ENCODE data around the gene HECTD4. TPM values are rescaled to one million over a fixed set of nuclear protein-coding genes. Genes with fewer than 3 reads are reported as not detected.
"Not testable (repeated sequence)": the region's sequence is repeated elsewhere in the genome, so short reads cannot be mapped to it uniquely, and the experiment has no call there.

HECTD4 gene
- polyA plus RNA-seq, 5 donors = 52.1 to 67.3 (median 65.4) TPM

DNA sequence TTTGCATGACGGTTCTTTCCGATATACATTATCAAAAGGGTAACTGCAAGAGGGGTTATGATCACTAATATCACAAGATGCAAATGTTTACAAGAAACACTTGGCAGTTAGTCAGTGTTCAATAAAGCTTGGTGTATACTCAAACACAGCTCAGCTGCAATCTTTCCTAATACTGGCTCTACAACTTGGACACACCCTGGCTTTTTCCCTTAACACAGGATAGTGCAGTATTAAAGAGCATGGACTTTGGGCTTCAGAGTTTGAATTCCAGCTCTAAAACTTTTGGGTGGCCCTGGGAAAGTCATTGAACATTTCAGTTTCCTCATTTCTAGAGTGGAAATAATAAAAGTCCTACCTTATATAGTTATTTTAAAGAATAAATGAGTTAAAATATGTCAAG lies 107.0 kb downstream of the HECTD4 start:
- DNase-seq = no peak

DNA sequence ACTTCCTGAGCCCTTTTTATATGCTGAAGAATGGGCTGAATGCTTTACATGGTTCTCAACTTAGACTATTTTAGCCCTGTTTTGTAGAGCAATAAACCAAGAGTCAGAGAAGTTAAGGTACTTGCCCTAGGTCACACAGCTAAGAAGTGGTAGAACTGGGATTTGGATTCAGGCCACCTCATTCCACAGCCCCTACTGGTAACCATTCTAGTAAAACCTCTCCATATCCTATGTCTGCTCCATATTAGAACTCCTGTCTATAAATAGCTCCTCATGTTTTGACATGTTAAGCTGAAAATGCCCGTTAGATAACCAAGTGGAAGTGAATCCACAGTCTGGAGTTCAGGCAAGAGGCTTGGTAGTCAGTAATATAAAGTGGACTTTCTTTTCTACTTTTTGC lies 111.6 kb downstream of the HECTD4 start:
- no peak for DNase-seq

DNA sequence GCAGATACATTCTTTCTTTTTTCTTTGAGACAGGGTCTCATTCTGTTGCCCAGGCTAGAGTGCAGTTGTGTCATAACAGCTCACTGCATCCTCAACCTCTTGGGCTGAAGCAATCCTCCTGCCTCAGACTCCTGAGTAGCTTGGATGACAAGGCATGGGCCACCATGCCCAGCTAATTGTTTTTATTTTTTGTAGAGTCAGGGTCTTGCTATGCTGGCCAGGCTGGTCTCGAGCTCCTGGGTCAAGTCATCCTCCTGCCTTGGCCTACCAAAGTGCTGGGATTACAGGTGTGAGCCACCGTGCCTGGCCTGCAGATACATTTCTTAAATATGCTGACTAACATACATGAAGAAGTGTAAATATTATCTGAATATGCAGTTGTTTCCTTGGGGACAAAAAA lies 115.8 kb downstream of the HECTD4 start:
- no peak for DNase-seq

DNA sequence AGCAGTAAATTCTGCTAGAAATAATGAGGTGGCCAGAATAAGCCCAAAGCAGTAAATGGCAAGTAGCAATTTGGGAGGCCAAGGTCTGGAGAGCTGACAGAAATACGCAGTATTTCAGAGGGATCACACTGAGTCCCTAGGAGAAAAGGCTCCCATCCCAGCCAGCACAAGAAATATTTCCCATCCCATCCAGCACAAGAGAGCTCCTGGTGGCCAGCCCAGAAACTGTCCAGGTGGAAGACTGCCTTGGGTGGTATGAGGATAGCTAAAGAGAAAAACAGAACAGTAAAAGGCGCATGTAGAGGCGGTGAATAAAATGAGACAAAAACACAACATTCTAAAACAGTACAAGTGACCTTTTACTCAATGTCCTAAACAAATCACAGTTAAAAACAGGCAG lies 120.7 kb downstream of the HECTD4 start:
- no peak for DNase-seq

DNA sequence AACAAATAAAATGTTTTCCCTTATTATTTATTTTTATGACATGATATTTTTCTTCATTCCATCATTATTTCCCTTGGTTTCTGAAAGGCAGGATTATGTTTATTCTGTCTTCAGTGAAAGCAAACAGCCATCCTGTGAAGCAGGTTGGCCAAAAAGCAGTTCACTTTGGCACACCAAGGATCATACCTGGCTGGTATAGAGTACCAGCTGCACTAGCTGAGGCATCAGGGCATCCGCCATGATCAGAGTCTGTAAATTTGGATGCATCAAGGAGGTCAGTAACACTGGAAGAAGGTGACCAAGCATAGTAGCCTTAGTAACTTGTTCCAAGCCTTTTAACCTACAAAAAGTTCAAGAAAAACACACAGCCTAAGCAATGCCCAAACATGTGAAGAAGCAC lies 123.3 kb downstream of the HECTD4 start:
- no peak for DNase-seq

DNA sequence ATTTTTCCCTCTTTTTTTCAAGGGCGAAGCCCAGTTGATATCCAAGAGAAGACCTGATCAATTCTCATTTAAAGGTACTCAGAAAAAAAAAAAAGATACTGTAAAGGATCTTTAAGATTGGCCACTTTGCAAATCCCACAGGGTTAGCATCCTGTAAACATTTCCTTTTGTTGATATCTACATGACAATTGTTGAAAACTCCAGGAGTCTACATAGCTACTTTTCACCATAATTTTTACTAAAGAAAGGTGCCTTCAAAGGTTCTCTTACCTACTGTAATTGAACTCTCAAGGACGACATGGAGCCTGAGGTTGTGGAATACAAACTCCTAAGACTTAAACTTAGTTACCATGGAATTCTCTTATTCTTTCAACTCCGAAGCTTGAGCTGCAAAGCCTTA lies 125.5 kb downstream of the HECTD4 start:
- no peak for DNase-seq

DNA sequence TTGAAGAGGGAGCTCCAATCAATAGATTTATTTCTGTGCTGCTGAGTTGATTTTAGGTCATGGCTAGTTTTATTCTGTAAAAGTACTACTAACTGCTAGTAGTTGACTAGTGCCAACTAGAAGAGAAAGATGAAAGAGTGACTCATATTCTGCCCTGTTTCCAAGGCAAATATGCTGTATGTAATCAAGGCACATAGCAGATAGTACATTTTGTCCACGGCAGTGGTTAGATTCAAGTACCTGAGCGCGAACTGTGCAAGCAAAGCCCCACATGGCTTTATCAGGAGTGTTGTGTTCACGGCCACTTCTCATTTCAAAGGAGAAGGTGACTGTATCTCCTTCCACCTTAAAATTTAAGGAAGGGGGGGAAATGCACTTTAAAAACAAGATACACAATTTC lies 130.0 kb downstream of the HECTD4 start:
- no peak for DNase-seq

DNA sequence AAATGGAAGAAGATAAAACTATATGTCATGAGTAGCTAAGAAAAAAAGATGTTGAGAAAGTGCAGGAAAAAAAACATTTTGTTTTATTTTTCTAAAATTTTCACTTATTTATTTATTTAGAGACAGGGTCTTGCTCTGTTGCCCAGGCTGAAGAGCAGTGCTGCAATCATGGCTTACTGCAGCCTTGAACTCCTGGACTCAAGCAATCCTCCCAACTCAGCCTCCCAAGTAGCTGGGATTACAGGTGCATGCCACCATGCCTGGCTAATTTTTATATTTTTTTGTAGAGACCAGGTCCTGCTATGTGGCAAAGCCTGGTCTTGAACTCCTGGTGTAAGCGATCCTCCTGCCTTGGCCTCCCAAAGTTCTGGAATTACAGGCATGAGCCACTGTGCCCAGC lies 137.3 kb downstream of the HECTD4 start:
- DNase-seq = not testable (repeated sequence)

DNA sequence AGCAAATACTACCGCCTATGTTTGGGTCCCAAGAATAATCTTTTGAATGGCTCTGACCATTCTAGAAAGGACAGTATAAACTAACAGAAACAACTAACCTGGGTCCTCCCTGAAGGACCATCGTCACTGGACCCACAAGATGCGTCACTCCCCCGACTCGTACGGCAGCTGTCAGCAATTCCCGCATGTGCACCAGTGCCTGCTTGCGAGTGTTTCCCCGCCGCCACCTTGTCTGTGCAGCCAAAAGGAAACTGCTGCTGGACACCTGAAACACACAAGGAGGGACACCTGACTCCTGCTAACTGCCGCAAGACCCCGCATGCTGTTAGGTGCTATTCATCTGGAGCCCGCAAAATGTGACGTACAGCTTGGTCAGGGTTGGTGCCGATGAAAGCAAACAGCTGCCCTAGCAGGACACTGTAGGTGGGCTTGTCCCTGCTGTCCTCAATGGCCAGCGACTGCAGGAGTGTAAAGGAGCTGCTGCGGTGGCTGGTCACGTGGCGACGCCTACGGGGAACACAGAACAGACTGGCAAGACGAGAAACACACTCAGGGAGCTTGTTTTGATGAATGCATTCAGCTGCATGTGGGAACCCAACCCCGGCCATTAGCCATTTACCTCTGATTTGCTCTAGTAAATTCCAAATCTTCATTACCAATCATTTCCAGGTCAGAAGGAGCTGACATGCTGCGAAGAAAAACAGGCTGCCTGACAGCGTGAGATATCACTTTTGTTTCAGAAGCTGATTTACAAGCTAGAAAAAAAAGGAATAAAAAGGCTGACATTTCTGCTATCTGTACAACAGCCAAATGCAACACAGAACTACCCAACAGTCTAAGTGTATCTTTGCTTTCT lies 138.7 kb downstream of the HECTD4 start:
- no peak for DNase-seq

DNA sequence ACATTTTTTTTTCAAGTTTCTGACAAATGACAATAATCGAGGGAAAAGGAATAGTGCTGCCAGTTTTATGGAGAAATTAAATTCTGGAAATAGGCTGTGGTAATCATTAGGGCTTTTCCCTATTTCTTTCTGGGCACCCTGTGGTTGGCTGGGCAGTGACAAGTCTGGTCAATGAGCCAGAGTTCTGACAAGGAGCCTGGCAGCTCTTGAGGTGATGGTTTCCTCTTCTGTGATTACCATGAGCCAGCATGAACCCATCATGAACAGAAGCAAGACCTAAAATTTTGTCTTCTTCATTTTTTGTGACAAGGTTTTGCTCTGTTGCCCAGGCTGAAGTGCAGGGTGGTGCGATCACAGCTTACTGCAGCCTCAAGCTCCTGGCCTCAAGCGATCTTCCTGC lies 141.1 kb downstream of the HECTD4 start:
- no peak for DNase-seq

DNA sequence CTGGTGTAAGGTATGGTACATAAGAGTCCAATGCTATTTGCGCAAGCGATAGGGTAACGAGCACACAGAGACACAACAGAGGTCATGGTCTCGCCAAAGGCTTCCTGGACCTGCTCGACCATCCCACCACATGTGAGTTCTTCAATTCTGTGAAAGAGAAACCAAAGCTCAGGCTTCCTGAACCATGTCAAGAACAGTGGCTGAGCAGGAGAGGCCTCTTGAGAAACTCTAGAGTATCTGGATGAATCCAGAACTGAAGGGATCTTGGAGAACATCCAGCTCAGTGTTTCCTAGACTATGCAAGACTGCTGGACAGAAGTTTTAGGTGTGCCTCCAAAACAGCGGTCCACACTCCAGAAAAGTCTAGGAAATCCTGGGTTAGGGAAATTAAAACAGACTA lies 142.3 kb downstream of the HECTD4 start:
- no peak for DNase-seq

DNA sequence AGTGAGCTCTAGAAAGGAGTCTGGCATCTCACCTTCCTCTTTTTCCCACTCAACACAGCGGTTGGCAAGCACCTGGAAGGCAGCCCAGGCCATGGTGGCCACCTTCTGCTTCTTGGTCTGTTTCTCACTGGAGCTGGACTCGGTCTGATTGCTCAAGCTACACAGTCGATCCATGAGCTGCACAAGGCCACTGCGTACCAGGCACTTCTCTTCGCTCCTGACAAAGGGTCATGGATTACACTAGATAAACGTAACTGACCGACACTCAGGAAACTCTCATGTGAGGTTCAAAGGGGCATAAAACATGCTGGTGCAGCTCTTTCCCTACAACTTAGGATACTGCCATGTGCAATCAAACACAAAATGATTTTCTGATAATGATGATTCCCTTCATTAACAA lies 143.2 kb downstream of the HECTD4 start:
- no peak for DNase-seq

DNA sequence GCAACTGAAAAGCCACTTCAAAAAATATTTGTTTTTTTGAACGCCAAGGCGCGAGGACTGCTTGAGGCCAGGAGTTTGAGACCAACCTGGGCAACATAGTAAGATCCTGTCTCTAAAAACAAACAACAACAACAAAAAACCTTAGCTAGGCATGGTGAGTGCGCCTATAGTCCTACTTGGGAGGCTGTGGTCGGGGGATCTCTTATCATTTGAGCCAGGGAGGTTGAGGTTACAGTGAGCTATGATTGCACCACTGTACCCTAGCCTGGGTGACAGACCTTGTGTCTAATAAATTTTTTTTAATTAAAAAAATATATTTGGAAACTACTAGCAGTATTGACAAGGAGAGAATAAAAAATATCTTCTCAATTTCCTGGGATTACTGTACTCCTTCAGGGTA lies 143.8 kb downstream of the HECTD4 start:
- no peak for DNase-seq

DNA sequence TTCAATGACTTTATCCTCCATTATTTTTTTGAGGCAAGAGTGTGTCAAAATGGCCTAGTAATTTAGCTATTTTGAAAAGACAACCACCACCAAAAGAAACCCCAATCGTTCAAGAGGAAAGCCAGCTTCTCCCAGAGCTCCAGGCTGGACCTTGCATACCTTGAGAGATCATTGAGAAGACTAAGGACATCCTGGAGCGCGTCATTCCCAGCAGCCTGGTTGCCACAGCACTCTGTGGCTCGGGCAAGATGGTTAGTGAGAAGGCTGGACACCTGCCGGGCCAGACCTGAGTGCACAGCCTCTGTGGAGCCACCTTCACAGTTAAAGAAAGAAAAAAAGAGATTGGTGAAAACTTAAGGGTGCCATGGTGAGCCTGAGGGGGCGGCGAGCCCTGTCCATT lies 145.4 kb downstream of the HECTD4 start:
- no peak for DNase-seq

DNA sequence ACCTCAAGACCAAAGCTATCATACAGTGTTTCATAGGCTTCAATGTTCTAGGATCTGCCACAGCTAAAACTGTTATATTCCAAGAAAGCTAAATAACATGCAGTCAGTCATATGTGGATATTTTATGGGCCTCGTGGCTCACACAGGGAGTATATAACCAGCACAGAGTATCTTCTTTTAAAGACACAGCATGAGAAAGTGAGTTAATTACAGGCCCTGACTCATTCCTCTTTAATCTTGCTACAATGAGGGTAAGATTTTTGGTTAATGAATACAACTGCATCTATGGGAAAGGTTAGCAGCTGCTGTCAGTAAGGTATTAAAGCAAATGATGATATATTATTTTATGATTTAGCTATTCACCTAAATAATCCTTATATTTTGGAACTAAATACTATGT lies 145.8 kb downstream of the HECTD4 start:
- no peak for DNase-seq

DNA sequence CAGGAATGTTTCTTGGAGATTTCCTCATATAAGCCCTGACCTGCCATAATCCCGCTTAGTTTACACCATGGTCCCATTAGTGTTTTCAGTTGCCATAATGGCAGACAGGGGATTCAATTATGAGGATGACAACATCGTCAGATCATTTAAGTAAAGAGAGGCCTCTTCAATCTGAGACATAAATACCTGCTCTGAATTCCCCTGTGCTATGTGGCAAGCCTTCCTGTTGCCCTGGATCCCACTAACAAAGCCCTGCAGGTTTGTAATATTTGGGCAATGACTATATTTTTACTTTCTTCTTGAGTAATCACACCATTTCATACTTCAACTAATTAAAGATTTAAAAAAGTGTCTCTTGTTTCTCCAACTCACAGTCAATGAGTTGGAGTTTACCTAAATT lies 147.9 kb downstream of the HECTD4 start:
- no peak for DNase-seq

DNA sequence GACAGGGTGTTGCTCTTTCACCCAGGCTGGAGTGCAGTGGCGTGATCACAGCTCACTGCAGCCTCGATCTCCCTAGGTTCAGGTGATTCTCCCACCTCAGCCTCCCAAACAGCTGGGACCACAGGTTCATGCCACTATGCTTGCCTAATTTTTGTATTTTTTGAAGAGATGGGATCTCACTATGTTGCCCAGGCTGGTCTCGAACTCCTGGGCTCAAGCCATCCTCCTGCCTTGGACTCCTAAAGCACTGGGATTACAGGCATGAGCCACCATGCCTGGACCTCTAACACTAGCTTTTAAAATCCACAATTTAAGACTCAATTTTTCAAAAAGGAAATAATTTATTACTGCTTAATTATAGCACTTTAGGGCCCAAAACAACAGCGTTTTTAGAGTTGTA lies 149.0 kb downstream of the HECTD4 start:
- no peak for DNase-seq

DNA sequence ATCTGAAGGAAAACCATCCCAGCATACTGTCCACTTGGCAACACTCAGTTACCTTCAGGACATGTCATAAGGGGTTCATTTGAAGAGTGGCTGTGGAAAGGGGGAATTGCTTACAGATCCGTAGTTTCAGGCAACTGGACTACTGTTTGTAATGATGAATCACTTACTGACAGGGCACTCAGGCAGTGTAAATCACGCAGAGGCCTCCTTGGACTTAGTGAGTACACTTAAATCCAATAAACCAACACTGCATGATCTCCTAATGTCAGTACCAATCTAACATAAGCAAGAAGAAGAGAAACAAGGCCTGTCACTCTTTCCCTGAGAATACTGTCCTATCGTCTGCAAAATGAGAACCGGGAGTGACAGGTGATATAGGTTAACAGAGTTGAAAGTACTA lies 152.1 kb downstream of the HECTD4 start:
- DNase-seq = no peak

DNA sequence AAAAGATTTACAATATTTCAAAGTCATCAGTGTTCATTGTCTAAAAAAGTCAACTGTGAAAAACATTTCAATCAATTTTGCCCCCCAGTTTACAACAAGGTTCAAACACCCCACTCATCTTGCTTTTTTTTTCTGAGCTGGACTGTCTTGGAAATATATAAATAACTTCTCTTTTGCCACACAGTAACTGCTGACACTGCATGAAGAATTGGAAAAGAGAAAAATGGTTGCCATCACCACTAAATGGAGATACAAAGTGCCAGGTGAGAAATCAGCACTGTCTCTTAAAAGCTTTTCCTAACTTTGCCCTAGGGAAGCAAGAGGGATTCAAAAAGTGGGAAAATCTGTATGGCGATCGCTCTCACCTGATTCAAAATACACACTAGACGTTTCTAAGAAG lies 155.5 kb downstream of the HECTD4 start:
- no peak for DNase-seq

DNA sequence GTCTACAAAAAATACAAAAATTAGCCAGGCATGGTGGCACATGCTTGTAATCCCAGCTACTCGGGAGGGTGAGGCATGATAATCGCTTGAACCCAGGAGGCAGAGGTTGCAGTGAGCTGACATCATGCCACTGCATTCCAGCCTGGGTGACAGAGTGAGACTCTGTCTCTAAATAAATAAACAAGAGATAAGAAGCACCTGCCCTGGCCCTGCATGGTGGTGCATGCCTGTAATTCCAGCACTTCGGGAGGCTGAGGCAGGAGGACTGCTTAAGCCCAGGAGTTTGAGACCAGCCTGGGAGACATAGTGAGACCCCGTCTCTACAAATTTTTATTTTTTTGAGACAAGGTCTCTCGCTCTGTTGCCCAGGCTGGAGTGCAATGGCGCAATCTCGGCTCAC lies 161.6 kb downstream of the HECTD4 start:
- DNase-seq = not testable (repeated sequence)

DNA sequence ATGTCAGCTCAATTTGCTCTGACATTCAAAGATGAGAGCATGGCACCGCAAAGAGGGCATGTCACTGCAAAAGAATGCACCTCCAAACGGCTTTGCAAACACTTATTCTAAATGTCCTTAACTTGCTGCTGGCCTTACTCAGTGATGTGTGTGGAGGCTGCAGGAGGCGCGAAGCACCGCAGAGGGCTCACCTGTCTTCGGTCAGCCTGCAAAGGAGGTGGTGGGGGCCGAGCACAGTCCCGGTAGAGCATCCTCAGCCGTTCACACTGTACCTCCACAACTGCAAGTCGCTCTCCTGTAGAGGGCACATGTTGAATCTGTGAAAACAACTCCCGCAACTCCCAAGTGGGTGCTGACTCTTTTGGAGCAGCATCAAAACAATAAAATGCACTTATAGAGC lies 163.0 kb downstream of the HECTD4 start:
- DNase-seq = no peak

DNA sequence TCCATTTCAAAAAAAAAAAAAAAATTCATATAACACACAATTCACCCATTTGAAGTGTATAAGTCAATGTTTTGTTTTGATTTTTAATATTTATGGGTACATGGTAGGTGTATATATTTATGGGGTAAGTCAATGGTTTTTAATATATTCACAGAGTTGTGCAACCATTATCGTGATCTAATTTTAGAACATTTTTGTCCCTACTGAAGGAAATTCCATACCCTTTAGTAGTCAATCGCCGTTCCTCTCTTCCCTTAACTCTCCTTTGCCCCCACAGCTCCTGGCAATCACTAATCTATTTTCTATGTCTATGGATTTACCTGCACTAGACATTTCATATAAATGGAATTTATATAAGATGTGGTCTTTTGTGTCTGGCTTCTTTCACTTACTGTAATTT lies 164.1 kb downstream of the HECTD4 start:
- no peak for DNase-seq

DNA sequence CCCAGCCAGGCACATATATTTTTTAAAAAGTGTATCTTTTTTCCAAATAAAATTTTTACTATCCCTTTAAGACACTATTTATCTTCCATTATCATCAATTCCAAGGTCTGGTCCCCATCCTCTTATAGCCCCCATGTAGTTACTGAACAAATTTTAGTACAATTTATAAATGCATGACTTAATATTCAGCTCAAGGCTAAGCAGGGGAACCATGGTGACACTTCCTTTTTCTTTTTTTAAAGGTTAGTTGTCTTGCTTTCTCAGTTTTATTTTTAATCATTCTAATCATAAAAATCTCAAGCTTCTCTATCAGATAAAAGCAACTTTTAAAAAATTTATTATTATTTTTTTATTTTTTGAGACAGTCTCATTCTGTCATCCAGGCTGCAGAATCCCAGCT lies 164.6 kb downstream of the HECTD4 start:
- no peak for DNase-seq

DNA sequence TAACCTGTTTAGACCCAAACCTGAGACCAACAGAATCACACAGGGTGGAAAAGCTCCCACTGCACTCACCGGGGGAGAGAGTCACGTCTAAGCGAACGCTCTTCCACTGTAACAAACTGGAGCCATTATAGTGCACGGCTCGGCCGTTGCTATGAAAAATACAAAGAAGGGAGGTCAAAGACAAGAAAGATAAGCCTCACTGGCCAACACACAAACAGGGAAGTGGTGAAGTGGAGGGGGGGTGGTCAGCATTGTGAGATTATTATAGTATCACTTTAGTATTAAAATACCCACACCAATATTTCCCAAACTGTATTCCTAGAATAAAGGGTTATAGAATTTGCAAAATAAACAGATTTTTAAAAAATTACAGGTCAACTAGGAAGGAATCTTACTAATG lies 166.0 kb downstream of the HECTD4 start:
- DNase-seq = no peak
